Measurements from ENCODE around the gene AADACL4. TPM values are rescaled to one million over a fixed set of nuclear protein-coding genes. Genes with fewer than 3 reads are reported as not detected.

Gene AADACL4
- total and polyA plus RNA-seq, 9 of the 15 experiments (the other 6 are each of a cell fraction or from before 2014, with no cell fraction given): not detected

DNA sequence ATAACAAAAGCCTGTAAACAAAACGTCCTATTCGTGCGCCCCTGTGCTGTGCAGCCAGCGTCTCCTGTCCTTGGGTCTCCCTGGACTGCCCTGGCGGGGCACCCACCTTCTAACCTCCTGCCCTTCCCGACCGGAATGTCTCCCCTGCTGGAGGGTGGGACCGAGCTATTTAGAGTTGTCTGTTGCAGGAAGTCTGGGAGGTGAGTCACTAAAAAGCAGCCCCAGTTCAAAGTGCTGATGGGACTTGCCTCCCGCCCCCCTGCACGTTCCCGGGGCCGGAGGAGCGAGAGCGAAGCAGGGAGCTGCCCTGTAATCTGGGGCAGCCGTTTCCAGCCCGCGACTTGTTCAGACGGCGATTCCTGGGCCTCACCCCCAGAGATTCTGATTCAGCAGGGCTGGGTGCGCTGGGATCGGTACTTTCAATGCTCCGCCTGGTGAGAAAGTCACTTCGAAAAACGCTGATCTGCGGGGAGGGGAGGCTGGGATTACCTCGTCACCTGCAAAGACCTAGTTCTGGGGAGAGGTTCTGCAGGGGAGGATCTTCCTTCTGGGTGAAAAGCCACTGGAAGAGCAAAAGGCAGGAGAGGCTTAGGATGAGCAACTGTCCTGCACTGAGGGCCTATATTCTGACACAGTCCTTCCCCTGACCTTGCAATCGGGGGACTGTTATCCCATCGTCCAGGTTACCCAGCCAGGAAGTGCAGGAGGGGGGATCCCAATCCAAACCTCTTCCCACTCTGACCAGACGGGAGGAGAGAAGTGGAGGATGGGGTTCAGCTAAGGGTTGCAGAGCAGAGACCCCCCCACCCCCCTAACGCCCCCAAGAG, 24.7 kb upstream of the AADACL4 start (continued):
- TF ChIP-seq KDM5B (IDR thresholded peaks at IDR 0.05; ENCODE audit: insufficient replicate concordance, low read depth, low read length) (peak; percentile 86), ELF4 (CRISPR knock-in tag; IDR thresholded peaks at IDR 0.05) (no peak), PHTF2 (CRISPR knock-in tag; IDR thresholded peaks at IDR 0.05) (no peak), POLR3A (IDR thresholded peaks at IDR 0.05; ENCODE audit: borderline replicate concordance, extremely low read depth, insufficient read depth, insufficient read length) (no peak), TEAD4 (IDR thresholded peaks at IDR 0.05; ENCODE audit: low read length) (peak; percentile 44; the same call in 1 of the 2 replicates), TEAD4 (CRISPR knock-in tag; IDR thresholded peaks at IDR 0.05; ENCODE audit: borderline replicate concordance) (no peak), TCFL5 (CRISPR knock-in tag; conservative IDR thresholded peaks at IDR 0.05) (no peak), THRAP3 (IDR thresholded peaks at IDR 0.05; ENCODE audit: borderline replicate concordance) (no peak), GTF2F1 (IDR thresholded peaks at IDR 0.05; ENCODE audit: low read depth, low read length) (no peak), ZBTB7A (IDR thresholded peaks at IDR 0.05; ENCODE audit: borderline replicate concordance, control insufficient read depth, low read depth, low read length) (peak; percentile 67; the same call in 1 of the 2 replicates), XRCC4 (IDR thresholded peaks at IDR 0.05; ENCODE audit: extremely low read depth, insufficient read depth, insufficient read length) (no peak), CBX5 (IDR thresholded peaks at IDR 0.05; ENCODE audit: borderline replicate concordance, low read depth) (peak; percentile 21; the same call in 1 of the 2 replicates), ELF1 (tag; IDR thresholded peaks at IDR 0.05) (no peak; the same call in 1 of the 2 replicates), NRF1 (conservative IDR thresholded peaks at IDR 0.05 in 1 of 2, IDR thresholded peaks at IDR 0.05 in 1 of 2) (no peak)
- TF ChIP-seq, protein P1, sequence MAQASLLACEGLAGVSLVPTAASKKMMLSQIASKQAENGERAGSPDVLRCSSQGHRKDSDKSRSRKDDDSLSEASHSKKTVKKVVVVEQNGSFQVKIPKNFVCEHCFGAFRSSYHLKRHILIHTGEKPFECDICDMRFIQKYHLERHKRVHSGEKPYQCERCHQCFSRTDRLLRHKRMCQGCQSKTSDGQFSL (CRISPR knock-in tag; IDR thresholded peaks at IDR 0.05): no peak; the same call in 1 of the 2 replicates
- TF ChIP-seq, protein P1 (tag; IDR thresholded peaks at IDR 0.05): no peak
- TF ChIP-seq, protein P2, sequence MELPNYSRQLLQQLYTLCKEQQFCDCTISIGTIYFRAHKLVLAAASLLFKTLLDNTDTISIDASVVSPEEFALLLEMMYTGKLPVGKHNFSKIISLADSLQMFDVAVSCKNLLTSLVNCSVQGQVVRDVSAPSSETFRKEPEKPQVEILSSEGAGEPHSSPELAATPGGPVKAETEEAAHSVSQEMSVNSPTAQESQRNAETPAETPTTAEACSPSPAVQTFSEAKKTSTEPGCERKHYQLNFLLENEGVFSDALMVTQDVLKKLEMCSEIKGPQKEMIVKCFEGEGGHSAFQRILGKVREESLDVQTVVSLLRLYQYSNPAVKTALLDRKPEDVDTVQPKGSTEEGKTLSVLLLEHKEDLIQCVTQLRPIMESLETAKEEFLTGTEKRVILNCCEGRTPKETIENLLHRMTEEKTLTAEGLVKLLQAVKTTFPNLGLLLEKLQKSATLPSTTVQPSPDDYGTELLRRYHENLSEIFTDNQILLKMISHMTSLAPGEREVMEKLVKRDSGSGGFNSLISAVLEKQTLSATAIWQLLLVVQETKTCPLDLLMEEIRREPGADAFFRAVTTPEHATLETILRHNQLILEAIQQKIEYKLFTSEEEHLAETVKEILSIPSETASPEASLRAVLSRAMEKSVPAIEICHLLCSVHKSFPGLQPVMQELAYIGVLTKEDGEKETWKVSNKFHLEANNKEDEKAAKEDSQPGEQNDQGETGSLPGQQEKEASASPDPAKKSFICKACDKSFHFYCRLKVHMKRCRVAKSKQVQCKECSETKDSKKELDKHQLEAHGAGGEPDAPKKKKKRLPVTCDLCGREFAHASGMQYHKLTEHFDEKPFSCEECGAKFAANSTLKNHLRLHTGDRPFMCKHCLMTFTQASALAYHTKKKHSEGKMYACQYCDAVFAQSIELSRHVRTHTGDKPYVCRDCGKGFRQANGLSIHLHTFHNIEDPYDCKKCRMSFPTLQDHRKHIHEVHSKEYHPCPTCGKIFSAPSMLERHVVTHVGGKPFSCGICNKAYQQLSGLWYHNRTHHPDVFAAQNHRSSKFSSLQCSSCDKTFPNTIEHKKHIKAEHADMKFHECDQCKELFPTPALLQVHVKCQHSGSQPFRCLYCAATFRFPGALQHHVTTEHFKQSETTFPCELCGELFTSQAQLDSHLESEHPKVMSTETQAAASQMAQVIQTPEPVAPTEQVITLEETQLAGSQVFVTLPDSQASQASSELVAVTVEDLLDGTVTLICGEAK (IDR thresholded peaks at IDR 0.05): peak; percentile 49; the same call in 1 of the 2 replicates
- TF ChIP-seq, protein P2 (CRISPR knock-in tag; IDR thresholded peaks at IDR 0.05): no peak

All from K562 (cell line).